G401.6 (cell line): Measurements from ENCODE around the gene KAT2A.

Experiments used
- FAIRE-seq: peaks from 2 replicates; lab custom pipeline; 2012; peaks lifted over from hg19 to GRCh38; lab: Jason Lieb, UNC

KAT2A gene

DNA sequence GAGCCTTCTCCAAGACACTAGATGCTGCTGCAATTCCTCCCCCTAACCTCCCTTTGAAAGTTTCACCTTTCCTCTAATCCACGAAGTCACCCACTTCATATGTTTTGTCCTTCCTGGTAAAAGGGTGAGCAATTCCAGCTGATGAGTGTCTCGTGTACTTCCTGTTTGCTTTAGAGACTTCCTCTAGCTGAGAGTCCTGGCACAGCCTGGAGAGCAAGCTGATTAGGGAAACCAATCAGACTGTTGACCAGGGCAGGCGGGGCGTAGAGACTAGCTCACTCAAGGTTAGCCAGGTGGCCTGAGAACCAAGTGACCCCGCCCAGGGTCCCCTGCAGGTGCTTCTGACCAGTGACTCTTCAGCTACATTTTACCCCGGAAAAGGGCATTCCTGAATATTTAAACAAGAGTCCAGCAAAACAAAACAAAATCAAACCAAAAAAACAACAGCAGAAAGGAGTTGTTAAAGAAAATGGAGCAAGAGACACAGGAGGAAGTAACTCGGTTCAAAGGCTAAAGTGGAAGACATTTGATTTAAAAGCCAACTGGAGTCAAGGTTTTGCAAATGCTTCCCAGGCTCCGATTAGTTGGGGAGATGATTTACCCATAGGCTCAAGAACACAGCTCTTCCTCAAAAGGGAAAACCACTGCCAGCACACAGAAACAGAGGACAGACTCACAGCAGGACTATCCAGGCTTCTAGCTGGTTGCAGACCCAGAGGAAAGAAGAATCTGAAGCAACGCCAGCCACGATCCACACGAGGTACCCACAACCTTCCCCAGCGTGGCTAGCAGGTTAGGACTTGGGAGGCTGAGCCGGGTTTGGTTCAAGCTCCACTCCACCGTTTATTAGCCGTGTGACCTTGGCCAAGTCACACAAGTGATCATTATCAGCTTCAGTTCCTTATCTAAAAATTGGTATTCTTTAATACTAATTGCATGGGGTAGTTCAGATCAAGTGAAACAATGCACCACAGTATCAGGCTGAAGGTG, 14.8 kb upstream of the KAT2A start:
- FAIRE-seq, result no peak

DNA sequence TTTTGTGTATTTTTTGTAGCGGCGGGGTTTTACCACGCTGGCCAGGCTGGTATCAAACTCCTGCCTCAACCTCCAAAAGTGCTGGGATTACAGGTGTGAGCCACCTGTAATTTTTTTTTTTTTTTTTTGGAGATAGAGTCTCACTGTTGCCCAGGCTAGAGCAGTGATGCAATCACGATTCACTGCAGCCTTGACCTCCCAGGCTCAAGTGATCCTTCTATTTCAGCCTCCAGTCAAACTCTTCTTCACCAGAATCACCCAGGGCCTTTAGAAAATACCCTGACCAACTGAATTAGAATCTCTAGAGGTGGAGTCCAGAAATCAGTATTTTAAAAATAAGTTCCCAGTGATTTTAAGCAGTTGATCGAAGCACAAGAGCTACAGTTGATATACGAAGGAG, 14.0 kb upstream of the KAT2A start:
- FAIRE-seq, result no peak

DNA sequence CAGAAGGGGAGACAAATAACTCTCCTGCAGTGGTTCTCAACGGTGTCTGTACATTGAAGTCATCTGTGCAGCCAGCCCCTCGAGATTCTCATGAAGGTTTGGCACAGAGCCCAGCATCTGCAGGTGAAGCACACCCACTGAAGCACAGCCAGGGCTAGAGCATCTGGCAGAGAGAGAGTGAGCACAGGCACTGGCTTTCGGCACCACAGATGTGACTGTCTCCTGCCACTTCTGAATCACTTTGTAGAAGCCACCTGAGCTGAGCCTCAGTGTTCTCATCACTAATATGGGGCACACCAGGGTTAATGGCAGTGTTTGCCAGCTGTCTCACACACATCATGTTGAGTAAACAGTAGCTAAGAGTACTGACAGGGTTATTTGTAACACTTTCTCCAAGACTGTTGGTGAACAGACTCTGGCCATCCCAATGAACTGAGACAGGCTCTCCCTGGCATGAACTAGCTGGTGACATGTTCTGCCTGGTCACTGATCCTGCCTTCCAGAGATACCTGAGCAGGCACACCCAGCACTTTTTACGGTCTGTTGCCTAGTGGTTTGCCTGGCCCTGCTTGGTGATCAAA, 12.4 kb upstream of the KAT2A start:
- no peak for FAIRE-seq

DNA sequence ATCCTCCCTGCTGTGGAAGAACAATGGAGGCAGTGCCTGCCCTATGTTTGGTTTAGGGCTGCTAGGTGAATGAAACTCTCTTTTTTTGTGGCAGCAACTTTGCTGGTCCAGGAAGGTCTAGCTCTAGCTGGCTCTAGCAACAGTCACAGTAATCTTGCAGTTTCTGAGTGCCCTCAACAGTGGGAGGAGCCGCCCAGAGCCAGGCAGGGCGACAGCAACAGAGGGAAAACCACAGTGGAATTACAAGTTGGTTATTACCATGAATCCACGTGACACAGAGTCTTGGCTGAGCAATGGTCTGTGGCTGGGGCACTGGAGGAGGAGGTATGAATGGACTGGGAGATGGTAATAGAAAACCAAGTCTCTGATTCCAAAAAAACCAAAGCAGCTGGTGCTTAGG, 11.8 kb upstream of the KAT2A start:
- no peak for FAIRE-seq

DNA sequence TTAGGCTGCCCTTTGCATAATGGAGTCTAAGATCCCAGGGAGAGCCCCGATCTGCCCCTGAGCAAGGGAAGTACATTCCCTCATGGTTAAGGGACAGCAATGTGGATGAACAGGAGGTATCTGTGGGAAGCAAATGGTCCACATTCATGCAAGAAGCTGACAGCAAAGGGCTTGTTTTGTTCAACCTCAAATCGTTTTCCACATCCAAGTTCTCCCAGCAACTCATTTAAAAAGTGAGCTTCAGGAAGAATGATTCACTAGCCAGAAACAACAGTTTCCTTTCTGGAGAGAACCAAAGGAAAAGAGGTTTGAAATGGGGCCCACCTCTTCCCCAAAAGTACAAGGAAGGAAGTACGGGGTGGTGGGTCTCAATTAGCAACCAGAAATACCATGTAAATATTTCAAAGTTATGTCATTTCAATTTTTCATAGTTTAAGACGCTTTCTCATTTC, 10.8 kb upstream of the KAT2A start:
- FAIRE-seq, result no peak

DNA sequence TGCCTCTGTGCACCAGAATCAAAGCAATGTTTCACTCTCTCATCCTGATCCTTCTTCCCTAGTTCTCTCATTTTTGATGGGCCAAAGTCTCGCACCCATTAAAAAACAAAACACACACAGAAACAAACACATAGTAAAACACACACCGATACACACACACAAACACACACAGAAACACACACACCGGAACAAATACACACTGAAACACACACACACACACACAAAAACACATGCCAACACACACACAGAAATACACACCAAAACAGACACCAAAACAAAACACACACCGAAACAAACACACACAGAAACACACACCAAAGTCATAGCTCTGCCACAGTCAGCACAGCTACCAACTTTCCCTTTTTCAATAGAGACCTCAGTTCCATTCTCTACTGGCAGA, 10.1 kb upstream of the KAT2A start:
- FAIRE-seq, result no peak

DNA sequence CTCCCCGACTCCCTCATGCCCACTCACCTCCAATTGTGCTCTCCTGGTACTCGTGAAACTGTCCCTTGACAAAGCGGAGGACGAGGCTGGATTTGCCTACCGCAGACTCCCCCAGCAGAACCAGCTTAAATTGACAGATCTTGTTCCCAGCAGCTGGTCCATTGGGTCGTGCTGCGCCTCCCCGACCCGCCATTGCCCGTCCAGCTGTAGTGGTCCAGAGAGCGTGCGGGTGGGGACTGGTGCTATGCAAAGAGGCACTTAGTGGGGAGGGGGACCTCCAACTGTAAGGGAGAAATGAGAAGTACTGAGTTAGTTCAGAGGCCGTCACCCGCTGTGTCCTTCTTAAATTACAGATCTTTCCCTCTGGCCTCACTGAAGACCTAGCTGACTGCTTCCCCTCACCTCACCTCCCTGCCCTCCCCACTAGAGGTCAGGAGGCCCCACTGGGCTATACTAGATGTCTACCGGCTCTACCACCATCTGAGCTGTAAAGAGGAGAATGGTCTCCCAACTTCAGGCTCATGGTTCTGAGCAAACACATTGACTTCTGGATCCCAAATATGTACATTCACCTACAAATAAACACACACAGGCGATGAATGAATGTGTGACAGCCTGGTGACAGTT, 9.3 kb upstream of the KAT2A start:
- no peak for FAIRE-seq

DNA sequence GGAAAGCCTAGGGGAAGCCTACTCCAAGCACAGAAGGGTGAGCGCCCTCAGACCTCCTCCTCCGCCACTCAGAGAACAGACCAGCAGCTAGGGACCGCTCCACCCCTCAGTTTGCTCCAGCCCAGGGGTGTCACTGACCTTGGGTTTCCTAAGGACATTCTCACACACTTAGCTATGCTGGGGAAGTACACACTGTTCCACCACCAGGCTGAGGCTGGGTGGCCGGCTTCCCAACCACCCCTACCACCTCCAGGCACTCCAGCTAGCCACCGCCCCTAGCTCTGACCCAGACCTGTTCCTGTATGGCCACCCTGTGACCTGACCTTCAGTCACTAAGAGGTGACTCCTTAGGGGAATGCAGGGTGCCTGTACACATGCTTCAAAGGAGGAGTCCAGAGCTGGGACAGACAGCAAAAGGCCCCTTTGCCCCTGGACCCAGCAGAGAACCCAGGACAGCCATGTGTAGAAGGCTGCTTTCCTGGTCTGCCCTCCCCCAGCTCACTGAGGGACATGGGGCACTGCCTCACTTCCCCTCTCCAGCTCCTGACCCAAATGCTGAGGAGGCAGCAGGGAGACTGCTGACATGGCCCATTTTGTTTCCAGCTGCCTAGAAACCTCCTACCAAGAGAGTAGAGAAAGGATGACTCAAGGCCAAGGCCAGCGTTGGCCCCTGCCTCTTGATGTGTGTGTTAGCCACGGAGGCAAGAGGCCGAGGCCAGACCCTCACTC, 8.1 kb upstream of the KAT2A start:
- no peak for FAIRE-seq

DNA sequence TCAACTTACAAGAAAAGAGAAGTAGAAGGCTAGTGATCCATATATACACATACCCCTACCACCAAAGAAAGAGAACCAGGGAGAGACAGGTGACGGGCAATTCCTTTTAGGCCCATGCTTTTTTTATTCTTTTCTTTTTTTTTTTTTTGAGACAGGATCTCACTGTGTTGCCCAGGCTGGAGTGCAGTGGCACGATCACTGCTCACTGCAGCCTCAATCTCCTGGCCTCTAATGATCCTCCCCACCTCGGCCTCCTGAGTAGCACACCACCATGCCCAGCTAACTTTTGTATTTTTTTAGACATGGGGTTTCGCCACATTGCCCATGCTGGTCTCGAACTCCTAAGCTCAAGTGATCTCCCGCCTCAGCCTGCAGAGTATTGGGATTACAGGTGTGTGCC, 6.2 kb upstream of the KAT2A start:
- no peak for FAIRE-seq

DNA sequence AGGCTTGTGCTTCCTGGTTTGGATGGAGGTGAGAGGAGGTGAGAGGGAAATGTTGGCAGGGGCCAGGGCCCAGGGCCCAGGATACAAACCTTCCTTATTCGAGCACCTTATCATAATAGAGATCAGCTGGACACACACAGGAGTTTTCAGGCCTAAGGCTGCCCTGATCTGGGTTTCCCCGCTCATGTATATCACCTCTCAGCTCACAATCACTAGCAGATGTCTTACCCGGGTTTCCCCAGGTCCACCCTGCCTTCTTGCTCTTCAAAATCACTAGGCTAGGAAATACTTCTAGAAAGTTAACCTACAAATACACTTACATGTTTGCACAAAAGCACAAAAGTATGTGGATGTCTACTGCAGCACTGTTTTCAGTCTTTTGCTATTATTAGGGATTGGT, 5.7 kb upstream of the KAT2A start:
- no peak for FAIRE-seq

DNA sequence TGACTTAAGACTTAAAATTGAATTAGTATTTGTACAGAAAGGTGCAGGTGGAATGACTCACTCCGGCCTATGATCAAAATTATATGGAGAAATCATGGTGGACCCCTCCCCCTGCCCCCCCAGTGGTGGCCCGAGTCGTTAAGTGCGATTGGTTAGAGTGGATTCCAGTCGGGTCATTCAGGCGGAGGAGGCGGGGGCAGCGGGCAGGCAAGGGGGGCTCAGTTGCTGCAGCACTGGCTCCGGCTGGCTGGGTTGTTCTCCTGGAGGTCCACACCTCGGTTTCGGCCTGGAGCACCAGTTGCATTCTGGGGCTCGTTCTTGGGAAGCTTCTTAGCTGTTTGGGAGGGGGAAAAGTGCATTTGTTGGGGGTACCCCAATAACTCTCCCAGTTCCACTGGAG, 4.4 kb upstream of the KAT2A start:
- FAIRE-seq, result no peak

DNA sequence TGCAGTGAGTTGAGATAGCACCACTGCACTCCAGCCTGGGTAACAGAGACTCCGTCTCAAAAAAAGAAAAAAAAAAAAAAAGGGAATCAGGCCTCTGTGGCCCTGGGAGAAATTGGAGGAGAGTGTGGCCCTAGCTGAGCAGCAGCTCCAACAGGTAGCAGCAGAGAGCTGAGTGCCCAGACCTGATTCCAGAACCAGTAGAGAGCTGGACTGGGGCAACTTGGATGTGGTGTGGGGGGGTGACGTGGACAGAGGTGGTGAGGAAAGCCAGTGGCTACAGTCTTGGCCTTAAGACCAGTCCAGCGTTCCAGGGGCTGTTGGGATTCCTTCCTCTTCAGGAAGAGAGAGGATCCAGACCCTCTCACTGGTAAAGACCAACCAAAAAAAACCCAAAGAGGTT, 3.1 kb upstream of the KAT2A start:
- FAIRE-seq, result no peak

DNA sequence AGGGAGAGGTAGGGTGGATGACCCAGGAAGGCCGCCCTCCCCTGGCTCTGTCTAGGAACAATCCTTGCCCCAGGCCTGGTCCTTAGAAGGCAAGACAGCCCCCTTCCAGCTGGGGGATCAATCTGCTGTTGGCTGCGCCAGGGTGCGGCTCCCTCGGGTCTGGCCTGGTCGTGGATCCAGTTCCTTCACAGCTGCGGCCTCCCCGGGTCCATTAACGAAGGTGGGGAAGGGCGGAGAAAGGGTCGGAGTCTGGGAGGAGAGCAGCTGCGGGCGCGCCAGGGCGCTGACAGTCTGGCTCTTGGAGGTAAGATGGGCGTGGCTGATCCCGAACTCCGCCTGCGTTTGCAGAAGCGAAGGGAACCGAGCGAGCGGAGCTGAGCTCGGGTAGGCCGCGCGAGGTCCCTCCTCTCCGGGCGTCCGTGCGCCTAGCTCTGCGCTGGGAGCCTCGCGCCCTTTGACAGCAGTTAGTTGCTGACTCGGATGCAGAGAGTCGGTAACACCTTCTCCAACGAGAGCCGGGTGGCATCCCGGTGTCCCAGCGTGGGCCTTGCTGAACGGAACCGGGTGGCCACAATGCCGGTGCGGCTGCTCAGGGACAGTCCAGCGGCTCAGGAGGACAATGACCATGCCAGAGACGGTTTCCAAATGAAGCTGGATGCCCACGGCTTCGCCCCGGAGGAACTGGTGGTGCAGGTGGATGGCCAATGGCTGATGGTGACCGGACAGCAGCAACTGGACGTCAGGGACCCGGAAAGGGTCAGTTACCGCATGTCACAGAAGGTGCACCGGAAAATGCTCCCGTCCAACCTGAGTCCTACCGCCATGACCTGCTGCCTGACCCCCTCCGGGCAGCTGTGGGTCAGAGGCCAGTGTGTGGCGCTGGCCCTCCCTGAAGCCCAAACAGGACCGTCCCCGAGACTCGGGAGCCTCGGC, 1.5 kb upstream of the KAT2A start, which contains the start of gene HSPB9:
Gene HSPB9, plus strand, starts transcription at position 434 of the 933 bp plus-strand sequence. Its CDS starts 47 bp downstream, at position 481.
- FAIRE-seq, result no peak

DNA sequence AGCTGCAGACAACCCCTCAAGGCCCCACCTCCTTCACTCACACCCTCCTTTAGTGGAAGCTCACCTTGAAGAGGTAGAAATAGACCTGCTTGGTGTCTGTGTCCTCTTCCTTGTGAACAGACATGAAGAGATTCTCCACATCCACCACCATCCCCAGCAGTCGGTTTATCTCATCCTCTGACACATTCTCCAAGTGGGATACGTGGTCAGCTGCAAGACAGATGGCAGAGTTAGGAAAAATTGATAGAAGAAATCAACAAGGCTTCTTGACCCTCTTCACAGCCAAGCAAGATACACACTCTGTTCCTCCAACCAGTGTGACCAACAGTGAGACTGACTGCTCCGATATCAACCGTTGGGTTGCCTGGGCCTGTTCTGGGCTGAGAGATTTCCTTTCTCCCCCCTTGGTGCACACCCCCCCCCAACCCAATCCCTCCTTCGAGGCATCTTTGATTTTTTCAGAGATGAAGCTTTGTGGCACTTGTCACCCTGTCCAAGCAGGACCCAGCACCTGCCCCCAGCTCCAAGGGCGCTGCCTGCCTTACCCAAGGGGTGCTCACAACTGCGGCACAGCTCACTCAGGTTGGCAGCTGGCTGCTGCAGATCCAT, 902 bp downstream of the KAT2A start:
- FAIRE-seq, result no peak

DNA sequence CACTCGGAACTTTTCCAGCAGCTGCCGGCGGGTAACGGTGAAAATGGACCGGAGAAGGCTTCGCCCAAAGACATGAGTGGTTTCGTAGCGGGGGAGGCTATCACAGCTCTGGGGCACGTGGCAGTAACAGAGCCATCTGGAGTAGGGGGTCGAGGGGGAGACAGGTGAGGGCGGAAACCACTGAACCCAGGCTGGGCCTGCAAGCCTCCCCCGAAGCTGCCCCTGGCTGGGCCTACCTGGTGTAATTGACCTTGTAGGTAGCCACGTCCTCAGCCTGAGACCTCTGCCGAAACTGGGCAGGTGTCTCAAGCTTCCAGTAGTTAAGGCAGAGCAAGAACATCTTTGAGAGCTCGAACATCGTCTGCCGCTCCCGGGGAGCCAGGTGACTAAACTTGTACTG, 1.9 kb downstream of the KAT2A start:
- no peak for FAIRE-seq

DNA sequence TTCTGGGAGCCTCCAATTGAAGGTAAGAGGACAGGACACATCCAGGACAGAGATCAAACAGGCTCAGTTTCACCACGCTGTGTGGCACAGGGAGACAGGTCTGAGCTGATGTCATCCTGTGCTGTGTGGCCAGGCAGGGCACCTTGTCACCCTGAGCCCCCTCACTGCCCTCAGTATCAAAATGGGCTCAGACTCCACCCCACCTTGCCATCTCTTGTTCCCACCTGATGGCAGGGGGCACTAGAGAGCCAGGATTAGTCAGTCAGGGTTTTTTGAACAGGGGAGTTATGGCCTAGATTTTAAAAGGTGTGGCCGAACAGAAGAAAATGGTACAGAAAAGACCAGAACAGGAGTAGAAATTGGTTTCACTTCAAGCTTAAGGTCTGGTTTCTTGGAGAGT, 2.6 kb downstream of the KAT2A start:
- FAIRE-seq, result peak; percentile 83

DNA sequence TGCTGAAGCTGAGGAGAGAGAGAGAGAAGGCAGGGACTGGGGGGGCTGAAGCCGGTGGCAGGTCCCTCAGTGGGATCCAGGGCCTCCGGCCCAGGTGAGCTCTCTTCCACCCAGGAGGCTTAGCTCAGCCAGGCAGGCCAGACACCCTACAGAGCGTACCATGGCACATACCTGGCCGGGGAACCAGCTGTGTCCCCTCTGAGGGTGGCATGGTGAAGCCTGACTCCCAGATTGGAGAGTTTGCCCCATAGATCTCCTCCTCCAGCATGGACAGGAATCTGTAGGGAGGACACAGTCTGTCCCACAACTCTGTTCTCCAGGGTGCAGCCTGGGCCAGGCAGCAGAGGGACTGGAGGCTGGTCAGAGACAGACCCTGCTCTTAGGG, 3.0 kb downstream of the KAT2A start:
- FAIRE-seq, result no peak

DNA sequence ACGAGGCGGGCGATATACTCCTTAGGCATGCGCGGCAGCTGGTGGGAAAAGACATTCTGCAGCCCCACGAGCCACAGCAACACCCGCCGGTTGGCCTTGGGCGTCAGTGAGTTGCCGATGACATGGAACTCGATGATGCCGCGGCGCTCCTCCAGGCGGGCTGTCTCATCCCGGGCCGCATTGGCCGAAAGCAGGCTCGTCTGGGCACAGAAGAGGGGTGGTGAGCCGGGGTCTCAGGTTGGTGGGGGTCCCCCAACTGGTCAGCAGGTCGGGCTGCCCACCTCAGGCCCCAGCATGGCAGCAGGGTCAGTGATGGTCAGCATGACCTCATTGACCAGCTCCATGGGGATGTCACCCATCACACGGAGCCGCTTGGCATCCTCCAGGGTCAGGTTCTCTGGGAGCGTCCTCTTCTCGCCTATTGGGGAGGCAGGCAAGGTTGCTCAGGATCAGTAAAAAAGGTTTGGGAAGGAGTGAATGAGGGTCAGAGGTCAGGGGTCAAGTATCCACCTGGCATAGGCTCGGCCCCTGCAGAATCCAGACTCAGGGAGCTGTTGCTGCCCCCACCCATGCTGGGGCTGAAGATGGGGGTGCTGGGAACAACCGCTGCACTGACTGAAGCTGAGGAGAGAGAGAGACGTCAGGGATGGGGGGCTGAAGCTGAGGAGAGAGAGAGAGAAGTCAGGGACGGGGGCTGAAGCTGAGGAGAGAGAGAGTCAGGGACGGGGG, 3.6 kb downstream of the KAT2A start:
- no peak for FAIRE-seq

DNA sequence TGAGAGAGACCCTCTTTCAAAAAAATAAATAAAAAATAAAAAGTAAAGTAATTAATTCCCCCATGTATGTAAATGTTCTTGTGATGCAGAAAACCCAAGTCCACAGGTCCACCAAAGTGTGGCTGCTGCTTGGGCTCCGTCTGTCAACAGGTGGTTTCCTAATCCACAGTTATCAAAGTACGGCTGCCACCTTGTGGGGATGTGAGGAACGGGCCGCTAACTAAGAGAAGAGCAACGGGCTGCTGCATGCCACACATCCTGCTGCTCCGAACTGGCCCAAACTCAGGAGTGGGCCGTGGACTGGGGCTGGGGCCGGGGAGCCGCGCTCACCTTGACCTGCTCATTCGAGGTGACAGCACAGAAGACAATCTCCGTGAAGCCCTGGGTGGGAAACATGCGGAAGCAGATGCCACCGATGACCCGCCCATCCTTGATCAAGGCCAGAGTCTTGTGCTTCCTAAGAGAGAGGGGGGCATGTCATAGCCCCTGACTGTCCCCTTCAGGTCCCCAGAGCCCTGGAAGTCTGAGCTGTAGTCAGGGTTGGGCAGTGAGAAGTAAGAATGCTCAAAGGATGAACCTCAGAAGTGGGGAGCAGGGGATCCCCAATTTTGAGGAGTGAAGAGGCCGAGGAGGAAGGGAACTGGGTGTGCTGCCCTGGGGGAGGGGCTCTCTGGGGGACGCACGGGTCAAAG, 4.3 kb downstream of the KAT2A start:
- FAIRE-seq, result peak; percentile 84

DNA sequence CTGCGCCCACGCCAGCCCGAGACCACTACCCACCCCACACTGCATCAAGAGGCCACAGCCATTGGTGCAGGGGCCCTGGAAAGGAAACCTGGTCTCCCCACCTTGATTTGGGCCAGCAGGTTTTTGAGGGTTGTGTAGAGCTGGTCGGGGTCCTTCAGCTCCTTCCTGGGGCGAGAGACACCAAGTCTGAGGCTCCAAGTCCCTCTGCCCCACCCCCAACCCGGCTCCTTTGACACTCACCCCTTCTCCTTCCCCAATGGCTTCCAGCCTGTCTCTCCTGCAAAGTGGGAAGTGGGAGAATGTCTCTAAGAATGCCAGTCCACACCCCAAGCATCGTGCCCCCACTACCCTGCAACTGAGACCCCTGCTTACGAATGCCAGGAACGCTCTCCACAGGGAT, 7.0 kb downstream of the KAT2A start:
- no peak for FAIRE-seq
